ENCODE results near the gene SNX9. TPM values are rescaled to one million over a fixed set of nuclear protein-coding genes. Genes with fewer than 3 reads are reported as not detected.

Gene SNX9
- total RNA-seq, 2 experiments from 2014 or later, result 46.6 to 48.5 TPM

DNA sequence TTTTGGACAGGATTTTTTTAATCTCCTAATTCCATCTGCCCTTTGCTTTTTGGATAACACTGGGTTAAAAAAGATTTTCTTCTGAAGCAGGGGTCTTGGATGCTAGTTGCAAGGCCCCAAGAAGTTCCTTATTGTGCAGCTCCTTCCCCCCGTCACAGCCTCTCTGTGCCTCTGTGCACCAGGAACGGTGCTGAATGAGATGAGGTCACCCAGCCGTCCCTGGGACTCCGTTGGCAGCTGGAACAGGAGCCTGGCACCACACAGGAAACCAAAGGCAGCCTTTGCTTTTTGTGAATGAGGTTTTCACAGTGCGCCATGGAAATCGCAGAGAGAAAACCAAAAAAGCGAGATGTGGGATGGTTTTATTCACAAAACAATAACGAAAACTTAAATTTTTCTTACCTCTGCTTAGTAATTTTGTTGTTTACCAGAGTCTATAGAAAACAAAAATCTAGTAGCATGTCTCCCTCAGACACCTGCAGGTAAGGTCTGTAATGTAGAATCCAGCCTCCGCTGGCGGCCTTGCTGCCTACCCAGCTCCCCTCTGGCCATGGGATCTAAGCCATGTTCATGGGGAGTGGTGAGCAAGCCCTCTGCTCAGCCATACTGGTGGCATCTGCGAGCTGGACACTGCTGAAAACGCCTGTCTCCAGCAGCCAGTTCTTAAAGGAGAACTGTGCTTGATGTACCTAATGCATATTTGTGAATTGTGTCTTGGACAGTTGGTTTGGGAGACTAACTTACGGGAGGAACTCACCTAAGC is 118.2 kb downstream of the SNX9 start:
- Histone ChIP-seq H3K4me1 (ENCODE audit: insufficient read depth, low read length) (no peaks in the 10 kb centered on the region), H3K36me3 (ENCODE audit: insufficient read depth, low read length) (peaks cover 69% of the 10 kb centered on the region), H3K9me3 (ENCODE audit: control insufficient read depth in 1 of 2, insufficient read depth in 1 of 2, low read length in 2 of 2) (no peaks in the 10 kb centered on the region), H3K4me3 (ENCODE audit: low read length) (no peak overlapping the region), H3K27ac (ENCODE audit: low read depth in 1 of 2, low read length in 2 of 2) (no peak overlapping the region), H3K27me3 (ENCODE audit: control insufficient read depth in 1 of 2, insufficient read depth in 2 of 2, low read length in 2 of 2) (no peaks in the 10 kb centered on the region)
- intact Hi-C loops (cut with DNase I, micrococcal nuclease), result loop anchor here in 1 of 2 experiments (5.0 kb wide), 1 partner anchor 131 kb away; no protein-coding TSS in a partner anchor
- CTCF ChIA-PET, result no interaction called here
- Mint-ChIP-seq H3K36me3 (ENCODE audit: low read depth) (peaks cover 93% of the 10 kb centered on the region), H3K4me1 (ENCODE audit: low read depth) (no peaks in the 10 kb centered on the region), H3K4me3 (no peak overlapping the region), H3K27ac (no peak overlapping the region), H3K9me3 (no peaks in the 10 kb centered on the region), H3K27me3 (no peaks in the 10 kb centered on the region)
- no peak for ATAC-seq (ENCODE audit: poor library complexity)
- no peak for DNase-seq
- POLR2A ChIA-PET, result no interaction called here
- no peak for TF ChIP-seq CTCF (IDR thresholded peaks at IDR 0.05)

- intact Hi-C loops (cut with DNase I, micrococcal nuclease), result loop anchor here in 1 of 2 experiments (5.0 kb wide), 1 partner anchor 130 kb away; no protein-coding TSS in a partner anchor
- CTCF ChIA-PET, result no interaction called here
- no peaks in the 10 kb centered on the region for H3K27me3 Mint-ChIP-seq
- ATAC-seq (ENCODE audit: poor library complexity), result no peak
- no peak for DNase-seq
- H3K4me3 Mint-ChIP-seq, result no peak overlapping the region
- Histone ChIP-seq H3K36me3 (ENCODE audit: insufficient read depth, low read length) (peaks cover 60% of the 10 kb centered on the region), H3K27ac (ENCODE audit: low read depth in 1 of 2, low read length in 2 of 2) (no peak overlapping the region), H3K4me3 (ENCODE audit: low read length) (no peak overlapping the region), H3K27me3 (ENCODE audit: control insufficient read depth in 1 of 2, insufficient read depth in 2 of 2, low read length in 2 of 2) (no peaks in the 10 kb centered on the region), H3K9me3 (ENCODE audit: control insufficient read depth in 1 of 2, insufficient read depth in 1 of 2, low read length in 2 of 2) (no peaks in the 10 kb centered on the region), H3K4me1 (ENCODE audit: insufficient read depth, low read length) (no peaks in the 10 kb centered on the region)
- POLR2A ChIA-PET, result no interaction called here
- no peaks in the 10 kb centered on the region for H3K9me3 Mint-ChIP-seq
- peaks cover 95% of the 10 kb centered on the region for H3K36me3 Mint-ChIP-seq (ENCODE audit: low read depth)
- H3K27ac Mint-ChIP-seq, result no peak overlapping the region
- H3K4me1 Mint-ChIP-seq (ENCODE audit: low read depth), result peaks cover 4% of the 10 kb centered on the region
- no peak for TF ChIP-seq CTCF (IDR thresholded peaks at IDR 0.05)
These were observed 119.3 kb downstream of the SNX9 start for GRCh38 chr6:157942351-157942750.

DNA sequence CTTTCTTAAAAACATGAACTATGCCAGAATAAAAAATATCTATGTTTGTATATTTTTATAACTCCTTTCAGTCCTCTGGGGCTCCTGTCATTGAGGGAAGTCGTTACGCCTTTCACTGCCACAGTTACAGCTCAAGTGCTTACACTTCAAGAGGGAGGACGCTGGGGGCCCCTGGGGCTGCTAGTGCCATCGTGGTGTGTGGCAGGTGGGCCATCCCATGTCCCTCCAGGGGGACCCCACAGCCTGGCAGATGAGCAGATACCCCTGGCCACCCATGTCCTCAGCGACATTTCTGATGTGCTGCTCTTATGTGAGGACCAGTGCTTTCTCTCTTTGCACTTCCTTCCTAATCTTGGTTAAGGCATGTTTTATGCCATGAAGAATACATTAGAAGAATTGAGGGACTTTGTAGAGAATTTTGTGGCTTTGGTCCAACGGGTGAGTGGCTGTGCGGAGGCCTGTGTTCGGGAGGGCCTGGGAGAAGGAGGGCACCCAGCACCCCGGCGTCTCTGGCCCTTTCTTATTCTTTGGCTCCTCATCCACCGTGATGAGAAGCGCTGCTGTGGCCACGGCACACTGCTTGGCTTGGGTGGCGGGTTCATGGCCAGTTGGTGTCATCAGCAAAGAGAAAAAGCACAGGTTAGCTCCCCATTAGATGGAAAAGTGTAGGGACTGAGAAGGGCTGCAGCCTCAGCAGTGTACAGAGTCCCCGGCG is 120.4 kb downstream of the SNX9 start:
- no peaks in the 10 kb centered on the region for H3K27me3 ChIP-seq (ENCODE audit: control insufficient read depth in 1 of 2, insufficient read depth in 2 of 2, low read length in 2 of 2)
- no peaks in the 10 kb centered on the region for H3K27me3 Mint-ChIP-seq
- ATAC-seq (ENCODE audit: poor library complexity), result no peak
- no peaks in the 10 kb centered on the region for H3K4me1 ChIP-seq (ENCODE audit: insufficient read depth, low read length)
- no peak overlapping the region for H3K4me3 ChIP-seq (ENCODE audit: low read length)
- no peaks in the 10 kb centered on the region for H3K9me3 ChIP-seq (ENCODE audit: control insufficient read depth in 1 of 2, insufficient read depth in 1 of 2, low read length in 2 of 2)
- peaks cover 88% of the 10 kb centered on the region for H3K36me3 Mint-ChIP-seq (ENCODE audit: low read depth)
- no peak overlapping the region for H3K27ac ChIP-seq (ENCODE audit: low read depth in 1 of 2, low read length in 2 of 2)
- H3K4me1 Mint-ChIP-seq (ENCODE audit: low read depth), result peaks cover 4% of the 10 kb centered on the region
- ChIA-PET CTCF (no interaction called here), POLR2A (no interaction called here)
- intact Hi-C loops (cut with DNase I, micrococcal nuclease), result loop anchor here in 1 of 2 experiments (5.0 kb wide), 1 partner anchor 129 kb away; no protein-coding TSS in a partner anchor
- peak overlapping the region; percentile 39 for H3K27ac Mint-ChIP-seq
- no peak for TF ChIP-seq CTCF (IDR thresholded peaks at IDR 0.05)
- peaks cover 50% of the 10 kb centered on the region for H3K36me3 ChIP-seq (ENCODE audit: insufficient read depth, low read length)
- H3K9me3 Mint-ChIP-seq, result no peaks in the 10 kb centered on the region
- H3K4me3 Mint-ChIP-seq, result no peak overlapping the region
- DNase-seq, result no peak
